ENCODE data around the gene SLC5A4. TPM values are rescaled to one million over a fixed set of nuclear protein-coding genes. Genes with fewer than 3 reads are reported as not detected.
A peak's percentile ranks its signal among the peaks of the same experiment; 100 is the strongest.

SLC5A4 gene
- total and polyA plus RNA-seq, 5 donors from 2014 or later: not detected

- Histone ChIP-seq H3K4me1 (ENCODE audit: control insufficient read depth, insufficient read depth, low read length, poor library complexity, severe bottlenecking) (no peaks in the 10 kb centered on the region), H3K27ac (ENCODE audit: insufficient read depth, low read length, poor library complexity, severe bottlenecking) (no peak overlapping the region), H3K9me3 (ENCODE audit: control insufficient read depth in 2 of 2, low read length in 2 of 2) (no peaks in the 10 kb centered on the region), H3K36me3 (ENCODE audit: control insufficient read depth, insufficient read depth, low read length) (no peaks in the 10 kb centered on the region), H3K27me3 (ENCODE audit: control insufficient read depth, insufficient read depth, low read length) (peaks cover 9% of the 10 kb centered on the region), H3K4me3 (ENCODE audit: low read depth, low read length) (no peak overlapping the region)
- H3K27ac Mint-ChIP-seq: no peak overlapping the region
- H3K4me1 Mint-ChIP-seq: no peaks in the 10 kb centered on the region
- H3K4me3 Mint-ChIP-seq: no peak overlapping the region
- no peaks in the 10 kb centered on the region for H3K36me3 Mint-ChIP-seq
- no peaks in the 10 kb centered on the region for H3K9me3 Mint-ChIP-seq
- ATAC-seq (ENCODE audit: low read depth in 2 of 2) (no peak), DNase-seq (no peak)
- H3K27me3 Mint-ChIP-seq: peaks cover 11% of the 10 kb centered on the region
These were observed 28.6 kb downstream of the SLC5A4 start for GRCh38 chr22:32226326-32227104.

GRCh38 chr22:32222991-32223390 is 32.2 kb downstream of the SLC5A4 start:
- H3K9me3 Mint-ChIP-seq: peaks cover 0 to 2% (median 0%) of the 10 kb centered on the region in 7 donors
- no peak overlapping the region for H3K4me3 Mint-ChIP-seq
- no peaks in the 10 kb centered on the region for H3K4me1 Mint-ChIP-seq
- ATAC-seq (ENCODE audit: low read depth in 2 of 2): no peak
- Histone ChIP-seq H3K4me1 (ENCODE audit: control insufficient read depth, insufficient read depth, low read length, poor library complexity, severe bottlenecking) (no peaks in the 10 kb centered on the region), H3K27me3 (ENCODE audit: control insufficient read depth, insufficient read depth, low read length) (peaks cover 9% of the 10 kb centered on the region), H3K4me3 (ENCODE audit: low read depth, low read length) (no peak overlapping the region), H3K36me3 (ENCODE audit: control insufficient read depth, insufficient read depth, low read length) (no peaks in the 10 kb centered on the region), H3K9me3 (ENCODE audit: control insufficient read depth in 2 of 2, low read length in 2 of 2) (no peaks in the 10 kb centered on the region), H3K27ac (ENCODE audit: insufficient read depth, low read length, poor library complexity, severe bottlenecking) (no peak overlapping the region)
- no peak for DNase-seq
- H3K27ac Mint-ChIP-seq: no peak overlapping the region
- no peaks in the 10 kb centered on the region for H3K36me3 Mint-ChIP-seq
- peaks cover 16% of the 10 kb centered on the region for H3K27me3 Mint-ChIP-seq

- H3K27me3 Mint-ChIP-seq: peaks cover 12% of the 10 kb centered on the region
- no peak for DNase-seq
- H3K4me1 Mint-ChIP-seq: no peaks in the 10 kb centered on the region
- Histone ChIP-seq H3K9me3 (ENCODE audit: control insufficient read depth in 2 of 2, low read length in 2 of 2) (no peaks in the 10 kb centered on the region), H3K36me3 (ENCODE audit: control insufficient read depth, insufficient read depth, low read length) (no peaks in the 10 kb centered on the region), H3K27ac (ENCODE audit: insufficient read depth, low read length, poor library complexity, severe bottlenecking) (no peak overlapping the region), H3K27me3 (ENCODE audit: control insufficient read depth, insufficient read depth, low read length) (peaks cover 5% of the 10 kb centered on the region), H3K4me3 (ENCODE audit: low read depth, low read length) (no peak overlapping the region), H3K4me1 (ENCODE audit: control insufficient read depth, insufficient read depth, low read length, poor library complexity, severe bottlenecking) (no peaks in the 10 kb centered on the region)
- no peak for ATAC-seq (ENCODE audit: low read depth in 2 of 2)
- peaks cover 0 to 2% (median 0%) of the 10 kb centered on the region in 7 donors for H3K9me3 Mint-ChIP-seq
- H3K4me3 Mint-ChIP-seq: no peak overlapping the region
- H3K36me3 Mint-ChIP-seq: peaks cover 4% of the 10 kb centered on the region
- H3K27ac Mint-ChIP-seq: no peak overlapping the region
These were observed 36.1 kb downstream of the SLC5A4 start for GRCh38 chr22:32219026-32219425.

GRCh38 chr22:32218470-32218869 is 36.7 kb downstream of the SLC5A4 start:
- Mint-ChIP-seq H3K4me3 (no peak overlapping the region), H3K27ac (no peak overlapping the region), H3K4me1 (no peaks in the 10 kb centered on the region), H3K27me3 (peaks cover 12% of the 10 kb centered on the region), H3K36me3 (peaks cover 4% of the 10 kb centered on the region), H3K9me3 (peaks cover 0 to 2% (median 0%) of the 10 kb centered on the region in 7 donors)
- Histone ChIP-seq H3K9me3 (ENCODE audit: control insufficient read depth in 2 of 2, low read length in 2 of 2) (no peaks in the 10 kb centered on the region), H3K27ac (ENCODE audit: insufficient read depth, low read length, poor library complexity, severe bottlenecking) (no peak overlapping the region), H3K4me3 (ENCODE audit: low read depth, low read length) (no peak overlapping the region), H3K36me3 (ENCODE audit: control insufficient read depth, insufficient read depth, low read length) (no peaks in the 10 kb centered on the region), H3K4me1 (ENCODE audit: control insufficient read depth, insufficient read depth, low read length, poor library complexity, severe bottlenecking) (no peaks in the 10 kb centered on the region), H3K27me3 (ENCODE audit: control insufficient read depth, insufficient read depth, low read length) (peaks cover 9% of the 10 kb centered on the region)
- ATAC-seq (ENCODE audit: low read depth in 2 of 2) (no peak), DNase-seq (no peak)

GRCh38 chr22:32217465-32217864 is 37.7 kb downstream of the SLC5A4 start:
- H3K4me3 ChIP-seq (ENCODE audit: low read depth, low read length): no peak overlapping the region
- peaks cover 4% of the 10 kb centered on the region for H3K36me3 Mint-ChIP-seq
- H3K4me1 Mint-ChIP-seq: no peaks in the 10 kb centered on the region
- no peak overlapping the region for H3K4me3 Mint-ChIP-seq
- DNase-seq (no peak), ATAC-seq (ENCODE audit: low read depth in 2 of 2) (no peak)
- peaks cover 9% of the 10 kb centered on the region for H3K27me3 ChIP-seq (ENCODE audit: control insufficient read depth, insufficient read depth, low read length)
- no peak overlapping the region for H3K27ac ChIP-seq (ENCODE audit: insufficient read depth, low read length, poor library complexity, severe bottlenecking)
- H3K27me3 Mint-ChIP-seq: peaks cover 12% of the 10 kb centered on the region
- H3K9me3 ChIP-seq (ENCODE audit: control insufficient read depth in 2 of 2, low read length in 2 of 2): no peaks in the 10 kb centered on the region
- H3K9me3 Mint-ChIP-seq: peaks cover 0 to 2% (median 0%) of the 10 kb centered on the region in 7 donors
- no peaks in the 10 kb centered on the region for H3K4me1 ChIP-seq (ENCODE audit: control insufficient read depth, insufficient read depth, low read length, poor library complexity, severe bottlenecking)
- H3K36me3 ChIP-seq (ENCODE audit: control insufficient read depth, insufficient read depth, low read length): no peaks in the 10 kb centered on the region
- H3K27ac Mint-ChIP-seq: peak overlapping the region in 1 of 3 donors; percentile 10

- Mint-ChIP-seq H3K4me1 (no peaks in the 10 kb centered on the region), H3K27ac (no peak overlapping the region), H3K4me3 (no peak overlapping the region), H3K9me3 (peaks cover 0 to 2% (median 0%) of the 10 kb centered on the region in 7 donors), H3K27me3 (peaks cover 8% of the 10 kb centered on the region), H3K36me3 (peaks cover 4% of the 10 kb centered on the region)
- H3K36me3 ChIP-seq (ENCODE audit: control insufficient read depth, insufficient read depth, low read length): no peaks in the 10 kb centered on the region
- no peak overlapping the region for H3K4me3 ChIP-seq (ENCODE audit: low read depth, low read length)
- H3K4me1 ChIP-seq (ENCODE audit: control insufficient read depth, insufficient read depth, low read length, poor library complexity, severe bottlenecking): no peaks in the 10 kb centered on the region
- H3K27ac ChIP-seq (ENCODE audit: insufficient read depth, low read length, poor library complexity, severe bottlenecking): no peak overlapping the region
- ATAC-seq (ENCODE audit: low read depth in 2 of 2) (no peak), DNase-seq (no peak)
- peaks cover 9% of the 10 kb centered on the region for H3K27me3 ChIP-seq (ENCODE audit: control insufficient read depth, insufficient read depth, low read length)
- no peaks in the 10 kb centered on the region for H3K9me3 ChIP-seq (ENCODE audit: control insufficient read depth in 2 of 2, low read length in 2 of 2)
These were observed 38.2 kb downstream of the SLC5A4 start for GRCh38 chr22:32216911-32217310.

GRCh38 chr22:32211011-32211410 is 44.1 kb downstream of the SLC5A4 start:
- Mint-ChIP-seq H3K36me3 (peaks cover 10% of the 10 kb centered on the region), H3K27ac (no peak overlapping the region), H3K27me3 (peaks cover 7% of the 10 kb centered on the region), H3K4me3 (no peak overlapping the region), H3K4me1 (peaks cover 0 to 14% (median 4%) of the 10 kb centered on the region in 4 donors), H3K9me3 (peaks cover 0 to 1% (median 0%) of the 10 kb centered on the region in 7 donors)
- Histone ChIP-seq H3K36me3 (ENCODE audit: control insufficient read depth, insufficient read depth, low read length) (no peaks in the 10 kb centered on the region), H3K4me3 (ENCODE audit: low read depth, low read length) (no peak overlapping the region), H3K27ac (ENCODE audit: insufficient read depth, low read length, poor library complexity, severe bottlenecking) (no peak overlapping the region), H3K9me3 (ENCODE audit: control insufficient read depth in 2 of 2, low read length in 2 of 2) (no peaks in the 10 kb centered on the region), H3K27me3 (ENCODE audit: control insufficient read depth, insufficient read depth, low read length) (peaks cover 5% of the 10 kb centered on the region), H3K4me1 (ENCODE audit: control insufficient read depth, insufficient read depth, low read length, poor library complexity, severe bottlenecking) (peaks cover 4% of the 10 kb centered on the region)
- no peak for ATAC-seq (ENCODE audit: low read depth in 2 of 2)
- DNase-seq: no peak

- H3K9me3 ChIP-seq (ENCODE audit: control insufficient read depth in 2 of 2, low read length in 2 of 2): no peaks in the 10 kb centered on the region
- DNase-seq: no peak
- H3K27me3 ChIP-seq (ENCODE audit: control insufficient read depth, insufficient read depth, low read length): peaks cover under 1% of the 10 kb centered on the region
- H3K4me3 ChIP-seq (ENCODE audit: low read depth, low read length): no peak overlapping the region
- no peaks in the 10 kb centered on the region for H3K36me3 ChIP-seq (ENCODE audit: control insufficient read depth, insufficient read depth, low read length)
- Mint-ChIP-seq H3K4me3 (no peak overlapping the region), H3K4me1 (peaks cover 0 to 36% (median 8%) of the 10 kb centered on the region in 4 donors), H3K9me3 (peaks cover 0 to 1% (median 0%) of the 10 kb centered on the region in 7 donors), H3K27ac (no peak overlapping the region), H3K27me3 (peaks cover 17% of the 10 kb centered on the region), H3K36me3 (peaks cover 10% of the 10 kb centered on the region)
- H3K27ac ChIP-seq (ENCODE audit: insufficient read depth, low read length, poor library complexity, severe bottlenecking): no peak overlapping the region
- H3K4me1 ChIP-seq (ENCODE audit: control insufficient read depth, insufficient read depth, low read length, poor library complexity, severe bottlenecking): peaks cover 12% of the 10 kb centered on the region
- ATAC-seq (ENCODE audit: low read depth in 2 of 2): no peak
These were observed 46.5 kb downstream of the SLC5A4 start for GRCh38 chr22:32208681-32209080.
